Globus pallidus (tissue), 1 donor: ENCODE data around the gene TOMM5.

Experiments
- DNase-seq: peaks from one replicate; pipeline ENCODE4 v3.0.0-alpha.2; 2015; ENCODE audit warnings: low spot score

TOMM5 gene

DNA sequence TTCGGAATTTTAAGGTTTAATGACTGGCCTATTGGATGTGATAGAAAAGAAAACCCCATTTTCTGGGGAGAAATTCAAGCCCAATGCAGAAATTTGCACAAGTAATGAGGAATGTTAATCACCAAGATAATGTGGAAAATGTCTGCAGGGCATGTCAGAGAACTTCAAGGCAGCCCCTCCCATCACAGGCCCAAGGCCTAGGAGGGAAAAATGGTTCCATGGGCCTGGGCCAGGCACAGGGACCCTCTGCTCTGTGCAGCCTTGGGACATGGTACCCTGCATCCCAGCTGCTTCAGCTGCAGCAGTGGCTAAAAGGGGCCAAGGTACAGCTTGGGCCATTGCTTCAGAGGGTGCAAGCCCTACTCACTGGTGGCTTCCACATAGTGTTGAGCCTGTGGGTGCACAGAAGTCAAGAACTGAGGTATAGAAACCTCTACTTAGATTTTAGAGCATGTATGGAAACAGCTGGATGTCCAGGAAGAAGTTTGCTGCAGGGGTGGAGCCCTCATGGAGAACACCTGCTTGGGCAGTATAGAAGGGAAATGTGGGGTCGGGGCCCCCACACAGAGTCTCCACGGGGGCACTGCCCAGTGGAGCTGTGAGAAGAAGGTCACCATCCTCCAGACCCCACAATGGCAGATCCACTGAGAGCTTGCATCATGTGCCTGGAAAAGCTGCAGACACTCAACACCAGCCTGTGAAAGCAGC is 28.4 kb downstream of the TOMM5 start:
- DNase-seq, result no peak

DNA sequence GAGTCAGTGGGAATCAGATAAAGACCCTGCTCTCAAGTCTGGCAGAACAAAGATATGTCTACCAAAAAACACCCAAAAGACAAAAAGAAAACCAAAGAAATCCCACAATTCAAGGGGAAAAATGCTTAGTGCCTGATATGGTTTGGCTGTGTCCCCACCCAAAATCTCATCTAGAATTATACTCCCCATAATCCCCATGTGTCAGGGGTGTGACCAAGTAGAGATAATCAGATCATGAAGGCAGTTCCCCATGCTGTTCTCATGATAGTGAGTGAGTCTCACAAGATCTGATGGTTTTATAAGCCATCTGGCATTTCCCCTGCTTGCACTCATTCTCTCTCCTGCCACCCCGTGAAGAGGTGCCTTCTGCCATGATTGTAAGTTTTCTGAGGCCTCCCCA is 29.6 kb downstream of the TOMM5 start:
- no peak for DNase-seq

DNA sequence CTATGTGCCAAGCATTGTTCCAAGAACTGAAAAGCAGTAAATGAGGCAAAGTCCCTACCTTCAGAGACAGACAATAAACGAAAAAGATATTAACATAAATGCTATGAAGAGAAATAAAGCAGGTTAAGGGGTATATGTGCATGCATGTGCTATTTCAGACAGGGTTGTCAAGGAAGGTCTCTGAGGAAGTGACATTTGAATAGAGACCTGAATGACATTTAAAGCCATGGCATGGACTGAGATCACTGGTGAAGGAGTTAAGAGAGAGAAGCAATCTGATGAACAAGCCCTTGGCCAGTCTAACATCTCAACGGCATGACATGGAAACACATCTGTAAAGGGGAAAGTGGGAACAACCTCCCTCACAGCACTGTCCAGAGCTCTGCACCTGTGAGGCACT is 30.7 kb downstream of the TOMM5 start:
- no peak for DNase-seq

DNA sequence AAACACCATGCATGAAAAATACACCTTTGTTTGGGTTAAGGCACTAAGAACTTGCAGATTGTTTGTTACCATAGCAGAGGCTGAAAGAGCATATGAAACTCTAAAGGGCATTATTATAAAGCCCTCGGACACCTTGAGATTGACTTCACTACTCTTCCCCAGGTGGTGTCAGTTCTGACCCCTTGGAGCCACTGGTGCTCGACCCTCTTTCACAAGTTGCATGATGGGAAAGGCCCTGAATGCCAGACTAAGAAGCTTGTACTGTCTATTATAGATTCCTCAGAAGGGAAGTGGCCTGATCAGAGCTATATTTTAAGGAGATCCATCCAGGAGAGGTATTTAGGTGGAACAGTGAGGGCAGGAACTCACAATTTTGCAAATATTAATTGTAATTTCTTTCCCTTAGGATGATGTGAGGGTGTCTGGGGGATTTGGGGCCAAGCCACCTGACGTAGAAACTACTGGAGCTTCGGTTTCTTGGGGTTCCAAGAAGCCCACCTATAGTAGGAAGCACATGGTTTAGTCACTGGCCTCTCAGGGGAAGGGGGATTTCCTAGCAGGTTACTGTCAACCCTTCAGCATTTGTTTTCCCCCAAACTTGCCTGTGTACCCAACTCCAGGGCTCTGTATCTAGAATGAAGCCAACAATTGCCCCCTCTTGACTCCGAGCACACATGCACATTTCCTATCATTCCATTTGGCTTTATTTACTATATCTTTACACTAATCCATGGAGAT is 32.4 kb downstream of the TOMM5 start:
- DNase-seq, result no peak

DNA sequence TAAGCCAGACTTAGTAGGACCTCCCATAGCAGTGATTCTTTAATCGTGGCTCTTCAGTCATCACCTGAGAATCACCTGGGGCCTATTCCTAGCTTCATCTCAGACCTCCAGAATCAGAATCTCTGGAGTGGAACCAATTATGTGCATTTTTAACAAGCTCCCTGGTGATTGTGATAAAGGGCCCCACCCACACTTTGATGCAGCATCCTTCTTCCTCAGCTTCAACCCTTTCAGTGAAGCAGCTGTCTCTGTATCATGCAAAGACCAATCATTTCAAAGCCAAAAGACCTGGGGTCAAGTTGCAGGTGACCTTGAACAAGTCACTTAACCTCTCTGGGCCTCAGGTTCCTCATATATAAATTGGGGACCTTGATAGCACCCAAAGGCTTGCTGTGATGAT is 33.3 kb downstream of the TOMM5 start:
- DNase-seq, result no peak

DNA sequence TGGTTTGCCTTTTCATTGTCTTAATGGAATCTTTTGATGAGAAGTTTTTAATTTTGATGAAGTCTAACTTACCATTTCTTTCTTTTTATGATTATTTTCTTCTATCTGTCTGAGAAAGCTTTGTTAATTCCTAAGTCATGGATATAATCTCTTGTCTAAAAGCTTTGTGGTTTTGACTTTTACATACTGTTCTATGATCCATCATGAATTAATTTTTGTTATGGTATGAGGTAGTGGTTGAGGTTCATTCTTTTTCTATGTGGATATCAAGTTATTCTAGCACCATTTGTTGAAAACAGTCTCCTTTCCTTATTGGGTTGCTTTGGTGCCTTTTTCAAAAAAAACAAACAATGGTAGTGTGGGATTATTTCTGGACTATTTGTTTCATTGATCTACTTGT is 36.6 kb downstream of the TOMM5 start:
- no peak for DNase-seq

DNA sequence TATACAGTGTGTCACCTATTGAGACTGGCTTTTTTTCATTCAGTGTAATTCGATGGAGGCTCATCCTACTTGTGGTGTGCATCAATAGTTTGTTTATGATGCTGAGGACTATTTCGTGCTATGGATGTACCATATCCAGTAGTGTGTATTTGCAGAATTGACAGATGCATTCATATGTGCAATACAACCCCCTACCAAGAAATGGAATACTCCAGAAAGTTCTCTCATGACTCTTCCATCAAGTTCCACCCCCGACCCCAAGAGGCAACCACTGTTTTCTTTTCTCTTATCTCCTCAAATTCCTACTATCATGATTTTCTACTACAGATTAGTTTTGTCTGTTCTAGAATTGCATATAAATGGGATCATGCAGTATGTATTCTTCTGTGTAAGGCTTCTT is 38.1 kb downstream of the TOMM5 start:
- no peak for DNase-seq

DNA sequence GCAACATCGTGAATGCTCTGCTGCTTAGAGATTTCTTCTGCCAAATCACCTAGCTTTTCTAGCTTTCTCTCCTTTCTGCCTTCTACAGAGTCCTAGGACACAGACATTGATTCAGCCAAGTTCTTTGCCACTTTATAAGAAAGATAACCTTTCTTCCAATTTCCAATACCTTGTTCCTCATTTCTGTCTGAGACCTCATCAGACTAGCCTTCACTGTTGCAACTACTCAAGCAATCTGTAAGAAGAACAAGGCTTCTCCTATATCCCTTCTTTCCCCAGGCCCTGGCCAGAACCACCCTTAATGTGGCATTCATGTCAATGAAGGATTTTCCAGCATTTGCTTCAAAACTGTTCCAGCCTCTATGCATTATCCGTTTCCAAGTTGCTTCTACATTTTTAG is 40.5 kb downstream of the TOMM5 start:
- DNase-seq, result no peak

DNA sequence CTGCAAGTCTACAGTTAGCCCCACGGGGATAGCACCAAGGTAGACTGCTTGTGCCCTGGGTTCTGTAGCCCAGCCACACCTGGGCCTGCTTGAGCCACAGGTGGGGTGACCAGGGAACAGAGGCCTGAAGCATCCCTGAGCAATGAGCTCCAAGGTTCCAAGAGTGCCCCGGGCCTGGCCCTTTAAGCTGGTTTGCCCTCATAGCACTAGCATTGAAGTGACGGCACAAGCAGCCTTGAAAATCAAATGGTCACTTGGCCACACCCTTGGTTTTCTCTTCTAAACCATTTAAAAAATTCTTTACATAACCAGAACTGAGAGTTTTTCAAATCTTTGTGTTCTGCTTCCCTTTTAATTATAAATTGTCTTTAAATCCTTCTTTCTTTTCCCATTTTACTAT is 40.9 kb downstream of the TOMM5 start:
- no peak for DNase-seq

DNA sequence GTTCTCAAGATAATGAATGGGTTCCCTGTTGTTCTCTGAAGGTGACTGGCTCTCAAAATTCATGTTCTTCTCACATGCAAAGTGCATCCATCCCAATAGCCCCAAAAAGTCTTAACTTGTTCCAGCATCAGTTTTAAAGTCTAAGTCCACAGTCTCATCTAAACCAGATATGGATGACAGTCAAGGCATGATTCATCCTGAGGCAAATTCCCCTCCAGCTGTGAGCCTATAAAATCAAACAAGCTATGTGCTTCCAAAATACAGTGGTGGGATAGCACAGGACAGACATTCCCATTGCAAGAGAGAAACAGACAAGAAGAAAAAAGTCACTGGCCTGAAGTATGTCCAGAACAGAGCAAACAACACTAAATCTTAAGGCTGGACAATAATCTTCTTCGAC is 41.6 kb downstream of the TOMM5 start:
- DNase-seq, result no peak

DNA sequence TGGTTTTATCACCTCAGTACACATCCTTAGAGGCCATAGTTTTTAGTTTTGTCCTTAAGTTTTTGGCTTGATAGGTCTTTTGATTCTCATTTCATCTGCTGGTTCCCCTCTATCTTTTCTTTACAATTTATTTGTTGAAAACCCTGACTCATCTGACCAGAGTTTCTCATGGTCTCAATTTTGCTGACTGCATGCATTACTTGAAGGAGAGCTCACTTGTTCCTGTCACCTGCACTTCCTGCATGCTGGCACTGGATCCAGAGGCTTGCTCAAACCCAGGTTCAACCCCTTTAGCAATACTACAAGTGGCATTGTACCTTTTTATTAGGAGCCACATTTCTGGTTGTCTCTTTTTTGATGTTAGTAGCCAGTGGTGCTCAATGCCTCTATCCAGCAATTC is 42.9 kb downstream of the TOMM5 start:
- no peak for DNase-seq

DNA sequence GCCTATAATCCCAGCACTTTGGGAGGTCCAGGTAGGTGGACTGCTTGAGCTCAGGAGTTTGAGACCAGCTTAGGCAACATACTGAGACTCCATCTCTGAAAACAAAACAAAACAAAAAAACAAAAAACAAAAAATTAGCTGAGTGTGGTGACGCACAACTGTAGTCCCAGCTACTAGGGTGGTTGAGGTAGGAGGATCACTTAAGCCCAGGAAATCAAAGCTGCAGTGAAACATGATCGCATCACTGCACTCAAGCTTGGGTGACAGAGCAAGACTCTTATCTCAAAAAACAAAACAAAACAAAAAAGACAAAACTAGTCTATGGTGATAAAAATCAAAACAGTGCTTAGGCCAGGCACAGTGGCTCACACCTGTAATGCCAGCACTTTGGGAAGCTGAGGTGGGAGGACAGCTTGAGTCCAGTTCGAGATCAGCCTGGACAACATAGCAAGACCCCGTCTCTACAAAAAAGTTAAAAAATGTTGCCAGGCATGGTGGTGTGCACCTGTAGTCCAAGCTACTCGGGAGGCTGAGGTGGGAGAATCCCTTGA is 45.0 kb downstream of the TOMM5 start:
- DNase-seq, result no peak

DNA sequence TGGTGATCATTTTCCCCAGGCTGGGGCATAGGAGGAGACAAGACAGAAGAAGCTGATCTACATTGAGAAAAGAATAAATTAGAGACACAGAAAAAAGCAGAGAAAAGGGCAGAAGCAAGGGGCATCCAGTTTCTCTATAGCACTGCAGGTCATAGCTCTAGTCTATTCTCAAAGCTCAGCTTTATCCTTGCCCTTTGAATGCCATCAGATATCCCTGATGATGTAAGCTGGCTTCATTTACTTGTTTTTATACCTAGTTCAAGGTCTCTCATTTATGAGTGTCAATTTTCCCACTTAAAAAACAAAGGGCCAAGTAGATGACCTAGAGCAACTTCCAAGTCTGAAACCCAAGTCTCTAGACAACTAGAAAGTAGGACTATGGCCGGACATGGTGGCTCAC is 48.9 kb downstream of the TOMM5 start:
- no peak for DNase-seq

DNA sequence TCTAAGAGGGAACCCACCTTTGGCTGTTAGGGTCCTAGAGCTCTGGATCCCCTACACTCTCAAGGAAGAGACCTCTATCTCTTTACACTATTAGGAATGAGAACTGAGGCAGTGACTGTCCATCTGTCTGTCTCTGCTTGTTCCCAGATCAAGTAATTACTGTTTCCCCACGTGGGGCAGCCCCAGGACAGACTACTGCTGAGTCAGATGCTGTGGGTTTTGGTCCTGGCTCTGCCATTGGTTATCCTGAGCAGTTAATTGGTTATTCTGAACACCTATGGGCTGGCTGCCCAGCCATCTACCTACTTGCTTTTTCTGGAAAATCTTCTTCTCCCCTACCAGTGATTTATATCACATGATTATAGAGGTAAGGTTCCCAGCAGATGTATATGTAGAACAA is 49.5 kb downstream of the TOMM5 start:
- DNase-seq, result no peak

DNA sequence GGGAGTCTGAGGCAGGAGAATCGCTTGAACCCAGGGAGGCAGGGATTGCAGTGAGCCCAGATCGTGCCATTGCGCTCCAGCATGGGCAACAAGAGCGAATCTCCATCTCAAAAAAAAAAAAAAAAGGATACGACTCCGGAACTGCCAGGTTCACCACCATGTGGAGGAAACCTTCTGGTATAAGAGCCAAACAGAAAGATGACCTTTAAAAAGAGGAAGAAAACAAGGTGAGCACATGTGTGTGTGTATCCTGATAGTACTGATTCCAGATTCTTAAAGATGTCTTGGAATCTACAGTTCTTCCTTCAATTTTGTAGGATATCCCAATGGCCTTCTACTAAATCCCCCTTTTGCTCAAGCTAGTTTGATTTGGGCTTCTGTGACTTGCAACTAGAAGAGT is 49.9 kb downstream of the TOMM5 start:
- no peak for DNase-seq

DNA sequence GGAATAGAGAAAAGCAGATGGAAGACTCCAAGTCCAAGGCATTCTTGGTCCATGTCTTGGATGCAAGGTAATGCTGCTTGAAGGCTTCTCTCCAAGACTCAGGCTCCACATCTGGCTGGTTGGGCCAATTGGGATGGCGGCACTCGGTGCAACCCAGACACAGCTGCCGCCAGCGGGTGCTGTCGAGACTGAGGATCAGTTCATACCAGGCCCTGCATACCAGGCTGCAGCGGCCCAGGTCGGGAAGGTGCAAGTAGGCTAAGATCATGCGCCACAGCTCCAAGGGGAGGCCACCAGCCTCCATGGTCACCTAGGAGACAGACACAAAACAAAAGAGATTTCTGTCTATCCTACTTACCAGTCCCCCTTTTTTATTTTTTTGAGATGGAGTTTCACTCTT is 50.9 kb downstream of the TOMM5 start:
- DNase-seq, result no peak

DNA sequence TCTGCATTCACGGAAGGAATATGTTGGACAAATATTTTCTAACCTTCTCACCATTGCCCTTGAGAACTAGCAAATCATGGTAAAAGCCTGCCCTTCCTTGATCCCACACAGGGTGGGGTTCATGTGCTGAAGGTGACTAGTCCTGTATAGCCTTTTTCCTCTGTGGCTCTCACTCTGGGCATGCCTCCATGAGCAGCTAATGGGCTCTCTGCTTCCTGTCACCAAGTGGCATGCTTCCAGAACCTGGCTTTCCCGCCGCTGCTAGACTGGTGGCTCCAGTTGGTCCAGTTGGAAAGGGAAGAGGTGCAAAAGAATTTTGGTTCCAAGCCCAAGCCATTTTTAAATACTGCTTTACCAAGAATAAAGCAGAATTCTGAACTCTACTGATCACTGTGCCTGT is 51.8 kb downstream of the TOMM5 start:
- DNase-seq, result no peak

DNA sequence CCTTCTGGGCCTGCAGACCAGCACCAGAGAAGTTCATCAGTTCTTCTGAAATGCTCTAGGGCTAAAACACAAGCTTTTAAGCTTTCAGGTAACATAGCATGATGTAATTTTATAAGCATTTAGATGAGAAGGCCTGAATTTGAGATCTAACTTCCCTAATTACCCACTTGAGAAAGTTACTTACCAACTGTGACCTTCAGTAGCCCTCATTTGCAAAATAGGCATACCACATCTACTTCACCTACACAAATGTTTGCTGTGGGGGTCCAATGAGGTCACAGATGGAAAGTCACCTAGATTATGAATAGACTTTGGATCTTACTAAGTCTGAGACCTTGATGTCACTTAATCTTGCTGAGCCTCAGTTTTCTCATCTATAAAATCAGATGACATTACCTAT is 52.8 kb downstream of the TOMM5 start:
- DNase-seq, result no peak
